NK-92 (cell line): Measurements from ENCODE around the gene PAXIP1.

Source experiments
- DNase-seq: peaks from one replicate; lab custom pipeline; 2025; ENCODE audit not compliant: unreplicated experiment; lab: John Stamatoyannopoulos, UW

Gene PAXIP1

GRCh38 chr7:154896076-154896475 is 106.8 kb downstream of the PAXIP1 start:
- DNase-seq = no peak
